ENCODE measurements around the gene OOEP. TPM values are rescaled to one million over a fixed set of nuclear protein-coding genes. Genes with fewer than 3 reads are reported as not detected.

OOEP gene
- total and polyA plus RNA-seq, 2 donors, result 0.24 TPM; not detected in 1

DNA sequence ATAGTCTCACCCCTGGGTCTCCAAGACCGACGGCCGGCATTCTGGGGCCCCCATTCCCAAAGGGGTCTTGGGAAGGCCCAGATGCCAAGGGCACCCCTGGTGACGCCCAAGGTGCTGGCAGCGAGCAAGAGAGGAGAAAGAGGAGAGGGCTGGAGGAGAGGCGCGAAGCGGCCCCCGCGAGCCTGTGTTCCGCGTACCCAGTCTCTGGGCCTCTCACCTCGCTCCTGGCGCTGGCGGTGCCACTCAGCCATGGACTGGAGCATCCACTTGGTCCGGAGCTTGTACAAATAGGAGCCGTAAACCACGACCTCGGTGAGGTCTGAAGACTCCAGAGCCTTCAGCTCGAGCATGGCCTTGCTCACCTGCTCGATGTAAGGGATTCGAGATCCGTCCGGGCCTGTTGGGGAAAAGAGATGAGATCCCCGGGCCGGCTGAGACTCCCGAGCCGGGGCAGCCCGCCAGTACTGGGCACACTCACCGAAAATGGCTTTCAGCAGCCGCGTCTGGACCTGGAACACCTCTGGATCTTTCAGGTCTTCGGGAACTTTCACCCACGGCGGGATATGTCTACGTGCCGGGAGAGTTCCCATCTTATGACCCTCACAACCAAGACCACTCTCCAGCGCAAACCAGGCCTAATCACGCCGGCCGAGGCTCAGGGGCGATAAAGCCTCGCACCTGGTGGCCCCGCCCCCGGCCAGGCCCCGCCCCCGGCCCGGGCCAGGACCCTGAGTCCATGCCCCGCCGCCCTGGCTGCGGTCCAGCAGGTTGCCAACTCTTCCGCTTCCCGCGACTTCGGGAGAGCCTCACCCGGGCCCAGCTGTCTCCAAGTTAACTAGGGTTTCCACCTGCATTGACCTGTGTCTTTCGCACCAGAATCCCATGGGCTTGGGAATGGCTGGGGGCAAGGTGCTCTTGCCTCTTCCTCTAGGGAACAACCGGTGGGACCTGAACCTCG is 15.8 kb downstream of the OOEP start, which contains the start of gene DPPA5:
DPPA5 (minus strand) TSS at position 641 of the 958 bp plus-strand sequence; CDS start at position 590, 51 bp downstream.
- WGBS, result 90% methylated on average over 59 of the region's 59 CpGs
- H3K36me3 ChIP-seq (ENCODE audit: insufficient read depth), result no peaks in the 10 kb centered on the region
- no peak for DNase-seq (ENCODE audit: extremely low spot score)
- H3K4me1 ChIP-seq (ENCODE audit: insufficient read depth), result no peaks in the 10 kb centered on the region
- H3K4me3 ChIP-seq (ENCODE audit: low read depth, low read length), result no peak within 1 kb of the TSS
- H3K27ac ChIP-seq (ENCODE audit: low read depth), result no peak within 1 kb of the TSS

DNA sequence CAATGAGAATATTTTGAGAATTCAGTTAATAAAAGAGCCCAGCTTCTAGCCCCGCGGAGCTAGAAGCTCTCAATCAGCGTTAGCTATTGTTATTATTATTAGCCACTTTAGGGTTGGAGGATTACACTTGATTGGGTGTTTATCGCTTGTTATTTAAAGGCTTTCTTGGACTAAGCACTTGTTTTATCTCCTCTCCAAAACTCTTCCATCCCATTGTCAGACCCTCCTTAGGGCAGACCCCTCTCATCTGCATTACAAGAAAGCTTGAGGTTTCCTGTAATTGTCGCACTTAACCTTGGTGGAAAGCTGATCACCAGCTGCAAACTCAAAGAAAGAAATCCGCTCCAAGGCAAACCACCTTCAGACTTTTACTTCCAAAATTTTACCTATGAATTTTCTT is 20.4 kb downstream of the OOEP start:
- Histone ChIP-seq H3K27ac (ENCODE audit: low read depth) (no peak overlapping the region), H3K36me3 (ENCODE audit: insufficient read depth) (no peaks in the 10 kb centered on the region), H3K4me1 (ENCODE audit: insufficient read depth) (no peaks in the 10 kb centered on the region), H3K4me3 (ENCODE audit: low read depth, low read length) (no peak overlapping the region)
- no peak for DNase-seq (ENCODE audit: extremely low spot score)
- 43% methylated on average over 6 of the region's 6 CpGs for WGBS

DNA sequence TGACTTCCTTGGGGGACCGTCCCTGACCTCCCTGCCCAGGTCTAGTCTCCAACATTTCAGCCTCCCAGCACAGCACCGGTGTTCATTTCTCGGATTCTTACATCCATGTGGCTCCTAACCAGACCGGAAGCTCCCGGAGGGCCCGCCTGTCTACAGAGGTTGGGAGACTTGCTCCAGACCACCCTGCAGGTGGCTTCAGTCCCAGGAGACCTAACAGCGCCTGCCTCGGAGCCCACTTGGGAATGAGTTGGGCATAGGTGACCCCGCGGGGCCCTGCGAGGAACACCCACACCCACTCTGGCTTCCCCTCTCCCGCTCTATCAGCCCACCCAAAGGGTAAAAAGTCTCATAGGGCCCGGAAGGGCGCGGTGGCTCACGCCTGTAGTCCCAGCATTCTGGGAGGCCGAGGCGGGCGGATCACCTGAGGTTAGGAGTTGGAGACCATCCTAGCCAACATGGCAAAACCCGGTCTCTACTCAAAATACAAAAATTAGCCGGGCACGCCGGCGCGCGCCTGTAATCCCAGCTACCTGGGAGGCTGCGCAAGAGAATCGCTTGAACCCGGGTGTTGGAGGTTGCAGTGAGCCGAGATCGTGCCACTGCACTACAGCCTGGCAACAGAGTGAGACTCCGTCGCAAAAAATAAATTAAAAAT is 21.0 kb downstream of the OOEP start:
- H3K4me3 ChIP-seq (ENCODE audit: low read depth, low read length), result no peak overlapping the region
- no peaks in the 10 kb centered on the region for H3K4me1 ChIP-seq (ENCODE audit: insufficient read depth)
- no peak for DNase-seq (ENCODE audit: extremely low spot score)
- no peak overlapping the region for H3K27ac ChIP-seq (ENCODE audit: low read depth)
- H3K36me3 ChIP-seq (ENCODE audit: insufficient read depth), result no peaks in the 10 kb centered on the region
- 59% methylated on average over 33 of the region's 33 CpGs for WGBS

DNA sequence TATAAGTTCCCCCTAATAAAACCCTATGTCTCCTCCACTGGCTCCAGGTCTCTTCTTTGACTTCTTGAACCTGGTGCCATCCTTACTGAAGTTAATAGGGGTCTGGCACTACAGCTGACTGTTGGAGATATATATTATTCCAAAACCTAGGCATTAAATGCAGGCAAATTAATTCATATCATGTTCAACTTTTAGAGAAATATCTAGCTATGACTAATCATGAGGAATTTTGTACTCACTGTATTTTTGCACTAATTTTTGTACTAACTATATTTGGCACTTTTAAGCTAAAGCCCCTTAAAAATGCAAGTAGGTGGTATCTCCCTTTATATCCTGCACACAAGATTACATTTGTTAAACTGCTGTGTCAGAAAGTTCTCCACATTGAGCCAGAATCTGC is 26.5 kb downstream of the OOEP start:
- Histone ChIP-seq H3K4me3 (ENCODE audit: low read depth, low read length) (no peak overlapping the region), H3K4me1 (ENCODE audit: insufficient read depth) (no peaks in the 10 kb centered on the region), H3K36me3 (ENCODE audit: insufficient read depth) (no peaks in the 10 kb centered on the region), H3K27ac (ENCODE audit: low read depth) (no peak overlapping the region)
- DNase-seq (ENCODE audit: extremely low spot score), result no peak

DNA sequence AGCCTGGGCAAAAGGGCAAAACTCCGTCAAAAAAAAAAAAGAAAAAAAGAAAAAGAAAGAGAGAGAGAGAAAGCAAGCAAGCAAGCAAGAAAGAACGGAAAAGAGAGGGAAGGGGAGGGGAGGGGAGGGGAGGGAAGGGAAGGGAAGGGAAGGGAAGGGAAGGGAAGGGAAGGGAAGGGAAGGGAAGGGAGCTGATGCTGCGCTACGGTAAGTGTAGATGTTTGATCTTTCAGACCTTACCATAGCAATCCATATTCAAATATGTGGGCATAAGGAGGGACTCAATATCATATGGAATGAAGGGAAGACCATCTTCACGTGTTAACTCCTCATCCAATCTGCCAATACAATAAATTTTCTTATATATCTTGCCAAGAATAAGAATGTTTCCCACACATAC is 27.5 kb downstream of the OOEP start:
- no peaks in the 10 kb centered on the region for H3K36me3 ChIP-seq (ENCODE audit: insufficient read depth)
- no peak for DNase-seq (ENCODE audit: extremely low spot score)
- H3K27ac ChIP-seq (ENCODE audit: low read depth), result no peak overlapping the region
- 84% methylated on average over 5 of the region's 5 CpGs for WGBS
- no peaks in the 10 kb centered on the region for H3K4me1 ChIP-seq (ENCODE audit: insufficient read depth)
- no peak overlapping the region for H3K4me3 ChIP-seq (ENCODE audit: low read depth, low read length)

DNA sequence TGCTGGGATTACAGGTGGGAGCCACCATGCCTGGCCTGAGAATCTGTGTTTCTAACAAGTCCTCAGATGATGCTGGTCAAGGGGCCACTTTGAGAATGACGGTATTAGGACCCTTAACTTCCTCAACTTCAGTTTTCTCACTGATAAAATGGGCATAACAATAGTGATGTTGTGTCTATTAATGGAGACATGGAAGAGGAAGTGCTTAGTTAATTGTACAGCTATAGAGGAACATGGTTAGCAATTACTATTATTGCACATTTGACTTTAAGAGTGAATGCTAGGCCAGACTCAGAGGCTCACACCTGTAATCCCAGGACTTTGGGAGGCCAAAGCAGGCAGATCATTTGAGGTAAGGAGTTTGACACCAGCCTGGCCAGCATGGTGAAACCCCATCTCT is 28.4 kb downstream of the OOEP start:
- Histone ChIP-seq H3K27ac (ENCODE audit: low read depth) (no peak overlapping the region), H3K4me3 (ENCODE audit: low read depth, low read length) (no peak overlapping the region), H3K4me1 (ENCODE audit: insufficient read depth) (no peaks in the 10 kb centered on the region), H3K36me3 (ENCODE audit: insufficient read depth) (no peaks in the 10 kb centered on the region)
- DNase-seq (ENCODE audit: extremely low spot score), result no peak
- WGBS, result 89% methylated on average over 1 of the region's 1 CpG

DNA sequence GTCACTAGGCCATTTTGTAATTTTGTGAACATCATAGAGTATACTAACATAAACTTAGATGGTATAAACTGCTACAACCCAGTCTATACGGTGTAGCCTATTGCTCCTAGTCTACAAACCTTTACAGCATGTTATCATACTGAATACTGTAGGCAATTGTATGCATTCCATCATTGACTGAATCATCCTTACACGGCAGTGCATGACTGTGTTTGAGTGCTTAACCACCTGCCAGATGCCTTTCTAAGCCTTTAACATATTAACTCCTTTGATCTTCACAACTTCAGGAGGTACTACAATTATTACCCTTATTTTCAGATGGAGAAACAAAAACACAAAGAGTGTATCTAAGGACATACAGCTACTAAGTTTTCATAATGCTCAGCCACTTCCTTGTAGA is 29.6 kb downstream of the OOEP start:
- Histone ChIP-seq H3K4me3 (ENCODE audit: low read depth, low read length) (no peak overlapping the region), H3K27ac (ENCODE audit: low read depth) (no peak overlapping the region), H3K4me1 (ENCODE audit: insufficient read depth) (no peaks in the 10 kb centered on the region), H3K36me3 (ENCODE audit: insufficient read depth) (no peaks in the 10 kb centered on the region)
- 48% methylated on average over 2 of the region's 2 CpGs for WGBS
- no peak for DNase-seq (ENCODE audit: extremely low spot score)

DNA sequence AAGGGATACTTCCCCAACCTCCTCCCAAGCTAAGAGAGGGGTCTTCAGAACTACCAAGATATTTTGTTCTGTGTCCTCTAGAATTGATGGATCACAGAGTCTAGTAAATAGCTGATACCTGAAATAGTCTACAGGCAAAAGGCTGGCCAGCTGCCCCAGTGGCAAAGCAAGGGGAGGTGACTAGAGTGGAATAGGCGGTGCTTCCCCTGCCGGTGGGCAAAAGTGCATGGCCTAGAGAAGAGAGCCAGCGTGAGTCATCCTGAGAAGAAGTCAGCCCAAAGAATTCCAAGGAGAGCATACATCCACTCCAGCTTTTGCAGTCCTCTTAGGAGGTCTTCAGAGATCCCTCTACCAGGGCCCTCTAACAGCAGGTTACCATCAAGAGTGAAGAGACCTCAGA is 30.4 kb downstream of the OOEP start:
- Histone ChIP-seq H3K4me3 (ENCODE audit: low read depth, low read length) (no peak overlapping the region), H3K4me1 (ENCODE audit: insufficient read depth) (no peaks in the 10 kb centered on the region), H3K27ac (ENCODE audit: low read depth) (no peak overlapping the region), H3K36me3 (ENCODE audit: insufficient read depth) (no peaks in the 10 kb centered on the region)
- DNase-seq (ENCODE audit: extremely low spot score), result no peak
- 72% methylated on average over 3 of the region's 3 CpGs for WGBS

DNA sequence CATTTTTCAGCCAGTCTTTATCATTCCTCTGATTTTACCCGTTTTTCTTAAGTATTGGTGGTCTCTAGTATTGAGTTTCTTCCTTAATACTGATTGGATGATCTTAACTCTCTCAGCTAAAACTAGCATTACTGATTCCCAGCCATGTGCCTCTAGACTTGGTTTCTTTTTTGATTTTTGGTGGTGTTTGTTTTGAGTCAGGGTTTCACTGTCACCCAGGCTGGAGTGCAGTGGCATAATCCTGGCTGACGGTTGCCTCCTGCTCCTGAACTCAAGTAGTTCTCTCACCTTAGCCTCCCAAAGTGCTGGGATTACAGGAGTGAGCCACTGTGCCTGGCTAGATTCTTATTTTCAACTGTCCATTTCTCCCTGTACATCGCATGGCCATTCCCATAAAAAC is 40.5 kb downstream of the OOEP start:
- WGBS, result 64% methylated on average over 3 of the region's 3 CpGs

DNA sequence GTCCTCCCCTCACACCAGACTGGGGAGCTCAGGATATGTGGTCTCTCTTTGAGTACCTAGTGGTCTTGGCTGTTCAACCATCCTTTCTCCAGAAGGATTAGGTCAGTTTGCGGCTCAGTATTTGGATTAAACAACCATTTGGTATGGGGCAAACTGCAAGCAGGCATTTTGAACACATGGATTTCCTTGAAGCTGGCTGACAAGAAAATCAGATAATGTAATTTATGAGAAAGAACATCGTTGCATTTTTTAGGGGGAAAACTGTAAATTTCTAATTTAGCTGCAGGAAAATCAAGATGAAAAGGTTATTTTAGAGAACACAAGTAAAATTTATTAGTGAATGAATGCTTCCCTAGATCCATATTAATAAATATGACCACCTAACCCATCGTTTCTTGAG is 40.9 kb downstream of the OOEP start:
- H3K27ac ChIP-seq (ENCODE audit: low read depth), result no peak overlapping the region
- H3K36me3 ChIP-seq (ENCODE audit: insufficient read depth), result no peaks in the 10 kb centered on the region
- WGBS, result 59% methylated on average over 3 of the region's 3 CpGs
- no peak for DNase-seq (ENCODE audit: extremely low spot score)
- no peaks in the 10 kb centered on the region for H3K4me1 ChIP-seq (ENCODE audit: insufficient read depth)
- H3K4me3 ChIP-seq (ENCODE audit: low read depth, low read length), result no peak overlapping the region

More for the DNA sequence above, 40.5 kb downstream of the OOEP start:
- Histone ChIP-seq H3K4me3 (ENCODE audit: low read depth, low read length) (no peak overlapping the region), H3K36me3 (ENCODE audit: insufficient read depth) (no peaks in the 10 kb centered on the region), H3K27ac (ENCODE audit: low read depth) (no peak overlapping the region), H3K4me1 (ENCODE audit: insufficient read depth) (no peaks in the 10 kb centered on the region)
- DNase-seq (ENCODE audit: extremely low spot score), result no peak

DNA sequence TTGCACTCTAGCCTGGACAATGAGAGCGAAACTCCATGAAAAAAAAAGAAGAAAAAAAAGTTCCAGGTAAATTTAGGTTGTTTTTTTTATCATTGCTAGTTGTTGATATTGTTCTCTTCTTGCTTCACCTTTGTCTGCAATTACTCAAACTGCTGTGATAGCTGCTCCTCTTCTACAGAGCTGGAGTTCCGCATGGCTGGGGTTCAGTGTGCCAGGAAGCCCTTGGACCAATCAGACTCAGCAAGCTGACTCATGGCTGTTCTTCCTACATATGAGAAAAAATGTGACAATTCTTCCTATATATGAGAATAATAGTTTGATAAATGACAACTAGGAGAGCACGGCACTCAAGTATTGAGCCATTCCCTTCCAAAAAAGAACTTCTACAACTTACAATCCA is 44.0 kb downstream of the OOEP start:
- Histone ChIP-seq H3K4me1 (ENCODE audit: insufficient read depth) (no peaks in the 10 kb centered on the region), H3K36me3 (ENCODE audit: insufficient read depth) (no peaks in the 10 kb centered on the region)
- 95% methylated on average over 3 of the region's 3 CpGs for WGBS

DNA sequence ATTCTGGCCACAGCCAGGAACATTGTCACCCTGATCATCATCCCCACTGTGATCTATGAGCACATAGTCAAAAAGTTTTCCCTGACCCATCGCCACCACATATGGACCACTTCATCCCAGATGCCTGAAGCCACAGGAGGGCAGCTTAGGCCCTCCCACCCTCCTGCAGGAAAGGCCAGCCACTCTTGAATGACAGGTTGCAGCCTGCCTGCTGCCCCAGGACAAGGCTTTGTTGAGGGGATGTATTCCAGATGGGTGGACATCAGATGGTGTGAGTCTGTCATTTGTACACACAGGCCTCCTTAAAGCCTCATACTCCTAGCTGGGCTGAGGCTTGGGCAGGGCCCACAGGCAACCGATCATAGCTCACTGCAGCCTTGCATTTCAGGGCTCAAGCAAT is 46.4 kb downstream of the OOEP start:
- 96% methylated on average over 2 of the region's 2 CpGs for WGBS
- H3K4me1 ChIP-seq (ENCODE audit: insufficient read depth), result no peaks in the 10 kb centered on the region
- no peak overlapping the region for H3K27ac ChIP-seq (ENCODE audit: low read depth)
- no peak overlapping the region for H3K4me3 ChIP-seq (ENCODE audit: low read depth, low read length)
- DNase-seq (ENCODE audit: extremely low spot score), result no peak
- no peaks in the 10 kb centered on the region for H3K36me3 ChIP-seq (ENCODE audit: insufficient read depth)

More for the DNA sequence above, 44.0 kb downstream of the OOEP start:
- DNase-seq (ENCODE audit: extremely low spot score), result no peak
- no peak overlapping the region for H3K4me3 ChIP-seq (ENCODE audit: low read depth, low read length)
- no peak overlapping the region for H3K27ac ChIP-seq (ENCODE audit: low read depth)

Measured in urinary bladder (tissue), 4 donors.